Upper lobe of left lung (tissue), 4 donors: ENCODE data around the gene ENPP5.

ENCODE experiments used
- EP300 ChIP-seq, 4 donors: sonication (generic); formaldehyde crosslinking; IDR thresholded peaks; one replicate each; pipeline ENCODE4 v1.5.1; 2017; ENCODE audit warnings: antibody characterized with exemption in 4 of 4, control low read depth in 2 of 4
- POLR2A ChIP-seq, 4 donors: fragments of 450-650 bp; IDR thresholded peaks; one replicate each; pipeline ENCODE4 v1.5.1; 2016 to 2017; ENCODE audit warnings: antibody characterized with exemption in 4 of 4, mild to moderate bottlenecking in 2 of 4
- POLR2AphosphoS5 ChIP-seq, 2 donors: sonication (generic); formaldehyde crosslinking; IDR thresholded peaks; one replicate each; pipeline ENCODE4 v1.5.1; 2017; ENCODE audit warnings: antibody characterized with exemption in 2 of 2
- TF ChIP-seq, protein P1 (sequence below), 6 experiments: fragments of 450-650 bp in 4 of 6; fragments of 200-600 bp in 2 of 6; sonication (generic) in 2 of 6; IDR thresholded peaks; one replicate each; pipeline ENCODE4 v1.5.1; 2016 to 2019; ENCODE audit warnings: antibody characterized with exemption in 6 of 6

DNA sequence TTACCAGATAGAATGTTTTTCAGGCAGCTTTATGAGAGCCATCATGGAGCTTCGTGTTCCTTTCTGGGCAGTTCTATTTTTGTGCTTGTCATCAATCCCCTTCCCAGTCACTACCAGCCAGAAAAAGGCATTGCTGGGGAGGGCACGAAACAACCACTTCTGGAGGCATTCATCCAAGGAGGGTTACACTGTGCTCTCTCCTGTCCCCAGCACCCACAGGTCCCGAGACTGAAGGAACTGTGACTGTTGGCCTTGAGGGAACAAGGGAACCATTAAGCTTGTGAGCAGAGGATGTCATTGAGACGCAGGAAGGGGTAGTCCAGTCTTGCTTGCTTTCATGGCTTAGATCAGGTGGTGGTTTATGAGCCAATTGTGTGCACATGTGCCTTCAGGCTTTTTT is 20.1 kb upstream of the ENPP5 start:
- TF ChIP-seq POLR2A (IDR thresholded peaks at IDR 0.05) (no peak), POLR2AphosphoS5 (IDR thresholded peaks at IDR 0.05) (no peak), EP300 (IDR thresholded peaks at IDR 0.05) (no peak)
- TF ChIP-seq, protein P1, sequence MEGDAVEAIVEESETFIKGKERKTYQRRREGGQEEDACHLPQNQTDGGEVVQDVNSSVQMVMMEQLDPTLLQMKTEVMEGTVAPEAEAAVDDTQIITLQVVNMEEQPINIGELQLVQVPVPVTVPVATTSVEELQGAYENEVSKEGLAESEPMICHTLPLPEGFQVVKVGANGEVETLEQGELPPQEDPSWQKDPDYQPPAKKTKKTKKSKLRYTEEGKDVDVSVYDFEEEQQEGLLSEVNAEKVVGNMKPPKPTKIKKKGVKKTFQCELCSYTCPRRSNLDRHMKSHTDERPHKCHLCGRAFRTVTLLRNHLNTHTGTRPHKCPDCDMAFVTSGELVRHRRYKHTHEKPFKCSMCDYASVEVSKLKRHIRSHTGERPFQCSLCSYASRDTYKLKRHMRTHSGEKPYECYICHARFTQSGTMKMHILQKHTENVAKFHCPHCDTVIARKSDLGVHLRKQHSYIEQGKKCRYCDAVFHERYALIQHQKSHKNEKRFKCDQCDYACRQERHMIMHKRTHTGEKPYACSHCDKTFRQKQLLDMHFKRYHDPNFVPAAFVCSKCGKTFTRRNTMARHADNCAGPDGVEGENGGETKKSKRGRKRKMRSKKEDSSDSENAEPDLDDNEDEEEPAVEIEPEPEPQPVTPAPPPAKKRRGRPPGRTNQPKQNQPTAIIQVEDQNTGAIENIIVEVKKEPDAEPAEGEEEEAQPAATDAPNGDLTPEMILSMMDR (IDR thresholded peaks at IDR 0.05): no peak
